OCI-M2 (cell line): ENCODE measurements around the gene RAB20.
"Not testable (repeated sequence)": the region's sequence is repeated elsewhere in the genome, so short reads cannot be mapped to it uniquely, and the experiment has no call there.

Experiments used
- DNase-seq: peaks from one replicate; lab custom pipeline; 2025; ENCODE audit not compliant: unreplicated experiment; lab: John Stamatoyannopoulos, UW

The RAB20 gene

GRCh38 chr13:110511509-110512181, 49.9 kb downstream of the RAB20 start:
- DNase-seq: no peak

DNA sequence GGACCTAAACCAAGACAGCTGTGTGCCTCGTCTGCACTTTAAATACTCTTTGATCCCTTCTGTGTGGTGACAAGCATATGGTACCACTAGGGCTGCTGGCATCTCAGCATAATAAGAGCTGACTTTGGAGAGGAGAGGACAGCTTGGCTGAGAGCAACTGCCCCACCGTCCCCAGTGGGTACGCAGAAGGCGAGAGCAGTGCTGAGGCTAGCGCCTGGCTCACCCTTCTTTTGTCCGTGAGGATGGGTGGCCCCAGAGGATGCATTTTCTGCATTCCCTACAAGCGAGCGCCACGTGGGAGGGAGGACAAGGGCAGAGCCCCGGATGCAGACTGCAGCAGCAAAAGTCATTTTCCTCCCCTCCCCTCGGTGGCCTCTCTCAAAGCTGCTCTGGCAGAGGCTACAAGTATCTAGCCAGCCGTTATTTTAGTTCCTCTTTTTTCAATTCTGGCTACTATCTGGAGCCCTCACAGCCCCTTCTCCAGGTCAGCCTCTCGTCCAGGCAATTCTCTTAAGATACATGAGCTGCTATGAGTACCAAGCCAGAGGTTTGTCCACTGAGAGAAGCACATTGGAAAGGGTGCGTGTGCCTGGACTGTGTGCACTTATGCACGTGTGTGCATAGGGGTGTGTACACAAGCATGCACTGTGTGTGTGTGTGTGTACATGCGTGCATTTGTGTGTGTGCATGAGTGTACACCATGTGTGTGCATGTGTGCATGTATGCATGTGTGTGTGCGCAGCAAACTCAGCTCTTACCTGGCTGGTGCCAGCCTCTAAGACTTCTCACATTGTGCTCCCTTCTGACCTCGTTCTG, 51.3 kb downstream of the RAB20 start:
- DNase-seq: peak; percentile 68

- peak; percentile 42 for DNase-seq
Measured at GRCh38 chr13:110509478-110509926, 52.0 kb downstream of the RAB20 start.

DNA sequence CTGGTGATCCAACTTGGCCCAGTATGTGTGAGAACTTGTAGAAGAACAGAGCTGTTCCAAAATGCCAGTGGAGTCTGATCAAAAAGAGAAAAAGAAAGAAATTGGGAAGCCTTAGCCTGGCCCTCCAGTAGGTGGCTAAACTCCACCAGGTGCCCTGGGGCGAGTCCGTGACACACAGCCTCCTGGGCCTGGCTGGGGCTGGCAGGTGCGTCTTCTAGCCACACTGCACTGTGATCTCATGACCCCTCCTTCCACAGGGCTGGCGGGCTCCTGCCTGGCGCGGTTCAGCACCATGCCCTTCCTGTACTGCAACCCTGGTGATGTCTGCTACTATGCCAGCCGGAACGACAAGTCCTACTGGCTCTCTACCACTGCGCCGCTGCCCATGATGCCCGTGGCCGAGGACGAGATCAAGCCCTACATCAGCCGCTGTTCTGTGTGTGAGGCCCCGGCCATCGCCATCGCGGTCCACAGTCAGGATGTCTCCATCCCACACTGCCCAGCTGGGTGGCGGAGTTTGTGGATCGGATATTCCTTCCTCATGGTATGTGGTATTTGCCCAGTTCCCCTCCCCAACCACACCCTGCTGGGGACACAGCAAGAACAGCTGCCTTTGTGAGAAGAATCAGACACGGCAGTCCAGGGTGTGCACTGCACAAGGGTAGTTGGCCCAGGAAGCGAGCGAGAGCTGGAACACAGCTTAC, 53.7 kb downstream of the RAB20 start:
- DNase-seq: no peak

GRCh38 chr13:110506859-110507566, 54.5 kb downstream of the RAB20 start:
- DNase-seq: peak; percentile 30

DNA sequence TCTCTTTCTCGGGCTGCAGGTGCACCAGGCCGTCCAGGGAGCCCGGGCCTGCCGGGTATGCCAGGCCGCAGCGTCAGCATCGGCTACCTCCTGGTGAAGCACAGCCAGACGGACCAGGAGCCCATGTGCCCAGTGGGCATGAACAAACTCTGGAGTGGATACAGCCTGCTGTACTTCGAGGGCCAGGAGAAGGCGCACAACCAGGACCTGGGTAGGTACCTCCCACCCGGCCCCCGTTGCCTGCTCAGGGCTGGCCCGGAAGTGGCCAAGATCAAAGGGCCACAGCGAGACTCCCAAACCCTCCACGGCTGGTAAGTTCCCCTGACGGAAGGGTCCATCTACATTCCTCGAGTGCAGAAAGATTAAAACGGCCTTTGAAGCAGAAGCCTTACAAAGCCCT, 55.1 kb downstream of the RAB20 start:
- no peak for DNase-seq

- DNase-seq: no peak
Measured at GRCh38 chr13:110505594-110505993, 55.9 kb downstream of the RAB20 start.

- no peak for DNase-seq
Measured at GRCh38 chr13:110503979-110504499, 57.5 kb downstream of the RAB20 start.

DNA sequence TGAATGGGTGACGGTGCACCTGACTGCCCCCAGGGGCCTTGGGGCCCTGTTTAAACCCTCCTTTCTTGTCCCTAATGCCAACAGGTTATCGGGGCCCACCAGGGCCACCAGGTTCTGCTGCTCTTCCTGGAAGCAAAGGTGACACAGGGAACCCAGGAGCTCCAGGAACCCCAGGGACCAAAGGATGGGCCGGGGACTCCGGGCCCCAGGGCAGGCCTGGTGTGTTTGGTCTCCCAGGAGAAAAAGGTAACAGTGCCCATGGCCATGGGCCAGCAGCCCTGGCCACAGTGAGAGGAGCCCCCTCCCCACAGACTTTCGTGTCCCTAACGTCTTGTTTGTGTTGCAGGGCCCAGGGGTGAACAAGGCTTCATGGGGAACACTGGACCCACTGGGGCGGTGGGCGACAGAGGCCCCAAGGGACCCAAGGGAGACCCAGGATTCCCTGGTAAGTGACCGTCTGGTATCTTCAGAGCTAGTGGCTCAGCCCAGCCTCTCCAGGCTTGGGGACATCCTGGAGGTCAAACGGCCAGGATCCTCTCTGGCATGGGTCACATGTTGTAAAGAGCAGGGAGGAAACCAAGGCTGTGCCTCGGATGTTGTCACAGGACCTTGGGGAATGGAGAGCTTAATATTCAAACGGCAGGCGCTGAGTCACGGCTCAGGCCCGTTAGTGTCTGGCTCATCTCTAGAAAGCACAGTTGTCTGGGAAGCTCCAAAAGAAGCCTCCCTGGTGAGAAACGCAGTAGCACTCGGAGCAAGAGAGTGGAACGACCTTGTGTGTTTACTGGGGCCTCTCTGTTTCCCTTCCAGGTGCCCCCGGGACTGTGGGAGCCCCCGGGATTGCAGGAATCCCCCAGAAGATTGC, 58.3 kb downstream of the RAB20 start:
- DNase-seq: no peak

GRCh38 chr13:110501188-110501587, 60.3 kb downstream of the RAB20 start:
- no peak for DNase-seq

GRCh38 chr13:110500341-110500740, 61.2 kb downstream of the RAB20 start:
- DNase-seq: no peak

DNA sequence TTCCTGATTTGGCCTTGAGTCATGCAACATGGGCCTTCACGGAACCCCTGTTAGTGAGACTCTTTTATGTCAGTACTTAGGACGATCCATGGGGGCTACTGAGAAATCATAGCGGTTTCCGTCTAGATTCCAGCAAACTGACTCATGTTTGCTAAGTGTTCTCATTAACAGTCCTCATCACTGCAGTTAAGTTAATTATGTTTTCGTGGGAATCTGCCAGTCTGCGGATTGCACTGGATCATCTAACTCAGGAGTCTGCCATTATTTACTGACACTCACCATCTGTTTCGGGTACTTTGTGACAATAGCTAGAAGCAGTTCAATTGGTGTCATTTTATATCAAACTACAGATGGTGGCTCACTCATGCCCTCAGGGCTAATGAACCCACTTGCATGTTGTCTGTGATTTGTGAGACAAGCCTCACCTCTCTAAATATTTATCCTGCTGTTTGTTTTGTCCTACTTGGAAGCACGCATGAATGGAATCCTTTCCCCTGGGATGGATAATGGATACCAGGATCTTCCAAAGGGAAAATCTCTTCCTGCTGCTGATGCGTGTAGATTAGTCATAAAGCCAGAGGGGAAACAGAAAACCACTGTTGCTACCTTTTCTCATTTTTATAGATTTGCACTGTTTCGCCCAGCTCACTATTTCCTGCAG, 61.8 kb downstream of the RAB20 start:
- DNase-seq: no peak

- DNase-seq: no peak
Measured at GRCh38 chr13:110498765-110499164, 62.8 kb downstream of the RAB20 start.

GRCh38 chr13:110498327-110498726, 63.2 kb downstream of the RAB20 start:
- DNase-seq: no peak

GRCh38 chr13:110497896-110498295, 63.6 kb downstream of the RAB20 start:
- DNase-seq: not testable (repeated sequence)

- DNase-seq: no peak
Measured at GRCh38 chr13:110497003-110497402, 64.5 kb downstream of the RAB20 start.

DNA sequence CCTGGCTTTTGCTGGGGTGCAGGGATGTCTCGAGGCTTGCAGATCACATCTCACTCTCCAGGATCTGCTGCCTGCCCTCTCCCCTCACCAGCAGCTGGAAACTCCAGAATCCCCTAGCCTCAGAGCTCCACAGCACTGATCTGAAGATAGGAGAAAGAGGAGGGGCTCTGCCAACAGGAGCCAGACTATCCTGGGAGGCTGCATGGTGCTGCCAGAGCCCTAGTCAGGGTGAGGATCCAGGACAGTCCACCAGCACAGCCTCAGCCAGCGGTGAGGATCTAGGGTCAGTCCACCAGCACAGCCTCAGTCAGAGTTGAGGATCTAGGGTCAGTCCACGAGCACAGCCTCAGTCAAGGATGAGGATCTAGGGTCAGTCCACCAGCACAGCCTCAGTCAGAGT, 65.2 kb downstream of the RAB20 start:
- no peak for DNase-seq

DNA sequence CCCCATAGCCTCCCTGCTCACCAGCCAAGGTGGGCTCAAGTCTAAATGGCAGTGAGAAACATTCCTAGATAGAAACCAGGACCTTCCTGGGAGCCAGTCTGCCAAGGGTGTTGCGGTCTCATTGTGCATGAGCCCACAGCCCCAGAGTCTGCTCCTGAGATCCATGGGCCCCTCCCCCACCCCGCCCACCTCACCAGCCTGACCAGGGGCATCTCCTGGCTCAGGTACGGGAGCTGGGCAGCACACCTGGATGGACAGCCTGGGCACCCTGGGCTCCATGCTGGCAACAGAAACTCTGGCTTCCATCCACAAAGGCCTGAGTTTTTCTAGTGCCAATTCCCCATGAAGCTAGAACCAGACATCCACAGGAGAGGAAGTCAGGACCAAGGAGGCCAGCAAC, 65.6 kb downstream of the RAB20 start:
- no peak for DNase-seq

DNA sequence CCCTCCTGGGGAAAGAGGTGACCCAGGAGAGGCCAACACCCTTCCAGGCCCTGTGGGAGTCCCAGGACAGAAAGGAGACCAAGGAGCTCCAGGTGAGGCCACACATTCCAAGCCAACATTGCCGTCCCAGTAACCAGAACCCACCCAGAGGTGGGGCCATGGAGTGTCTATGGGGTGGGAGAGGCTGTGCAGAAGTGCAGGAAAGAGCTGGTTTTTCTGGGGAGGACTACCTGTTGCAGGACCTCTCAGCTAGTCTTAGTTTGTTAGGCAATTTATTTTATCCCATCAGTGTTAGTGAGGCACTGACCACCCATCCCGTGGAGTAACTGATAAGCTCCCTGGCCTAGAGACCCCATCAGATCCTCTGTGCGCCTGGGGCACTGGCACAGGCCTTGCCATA, 66.1 kb downstream of the RAB20 start:
- no peak for DNase-seq

GRCh38 chr13:110493613-110494012, 67.9 kb downstream of the RAB20 start:
- DNase-seq: no peak
